NCI-H1436 treated with DMSO at 0.1 percent for 48 hours (cell line): ENCODE measurements around the gene MAS1L.
"Not testable (repeated sequence)": the region's sequence is repeated elsewhere in the genome, so short reads cannot be mapped to it uniquely, and the experiment has no call there.

ENCODE experiments used
- DNase-seq: peaks from one replicate; lab custom pipeline; 2025; lab: John Stamatoyannopoulos, UW

The MAS1L gene

GRCh38 chr6:29479560-29479959 lies 8.2 kb downstream of the MAS1L start:
- DNase-seq = no peak

DNA sequence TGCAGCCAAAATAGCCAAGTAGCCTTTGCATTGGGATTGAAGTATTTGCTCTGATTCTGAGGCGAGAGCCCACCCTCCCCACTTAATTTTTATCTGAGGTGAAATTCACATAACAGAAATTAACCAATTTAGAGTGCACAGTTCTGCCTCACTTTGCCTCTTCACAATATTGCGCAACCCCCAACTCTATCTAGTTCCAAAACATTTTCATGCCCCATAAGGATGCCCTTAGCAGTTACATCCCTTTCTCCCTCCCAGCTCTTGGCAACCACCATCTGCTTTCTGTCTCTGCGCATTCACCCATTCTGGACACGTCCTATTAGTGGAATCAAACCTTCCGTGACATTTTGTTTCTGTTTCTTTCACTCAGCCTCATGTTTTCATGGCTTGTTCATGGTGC lies 9.0 kb downstream of the MAS1L start:
- DNase-seq = no peak

DNA sequence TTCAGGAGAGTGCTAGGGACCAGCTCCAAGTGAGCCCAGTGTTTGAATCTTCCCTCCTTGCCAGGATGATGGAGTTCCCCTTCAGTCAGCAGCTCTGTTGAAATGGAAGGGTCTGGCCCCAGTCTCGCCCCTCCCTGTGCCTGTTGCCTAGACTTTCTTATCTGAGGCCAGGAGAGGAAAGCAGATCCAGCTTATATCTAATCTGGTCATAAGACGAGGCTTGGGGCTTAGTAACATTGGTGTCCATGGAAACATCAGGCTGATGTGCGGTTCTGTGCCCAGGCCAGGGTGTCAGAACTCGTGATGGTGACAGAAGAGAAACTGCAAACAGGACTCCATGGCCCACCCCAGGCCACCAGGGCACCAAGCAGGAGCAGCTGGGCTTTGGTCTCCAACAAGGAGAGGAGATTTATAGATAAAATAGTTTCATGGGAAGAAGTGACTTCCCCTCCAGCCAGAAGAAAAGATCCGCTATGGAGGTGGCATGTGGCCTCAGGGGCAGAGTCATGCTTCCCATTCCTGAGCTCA lies 9.8 kb downstream of the MAS1L start:
- DNase-seq = no peak

GRCh38 chr6:29474996-29475395 lies 12.8 kb downstream of the MAS1L start:
- no peak for DNase-seq

- DNase-seq = no peak
These were observed 21.5 kb downstream of the MAS1L start for GRCh38 chr6:29466241-29466640.

DNA sequence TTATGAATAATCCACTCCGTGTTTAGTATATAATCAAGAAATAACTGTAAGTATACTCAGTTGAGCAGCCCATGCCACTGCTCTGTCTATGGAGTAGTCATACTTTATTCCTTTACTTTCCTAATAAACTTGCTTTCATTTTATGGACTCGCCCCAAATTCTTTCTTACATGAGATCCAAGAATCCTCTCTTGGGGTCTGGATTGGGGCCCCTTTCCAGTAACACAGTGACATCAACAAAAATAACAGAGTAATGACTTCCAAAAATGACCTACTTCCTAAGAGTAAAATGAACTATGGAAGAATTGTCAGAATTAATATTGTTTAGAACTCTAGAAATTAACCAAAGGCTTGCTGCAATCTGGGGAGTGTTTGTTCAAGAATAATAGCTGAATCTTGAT lies 22.0 kb downstream of the MAS1L start:
- DNase-seq = no peak

DNA sequence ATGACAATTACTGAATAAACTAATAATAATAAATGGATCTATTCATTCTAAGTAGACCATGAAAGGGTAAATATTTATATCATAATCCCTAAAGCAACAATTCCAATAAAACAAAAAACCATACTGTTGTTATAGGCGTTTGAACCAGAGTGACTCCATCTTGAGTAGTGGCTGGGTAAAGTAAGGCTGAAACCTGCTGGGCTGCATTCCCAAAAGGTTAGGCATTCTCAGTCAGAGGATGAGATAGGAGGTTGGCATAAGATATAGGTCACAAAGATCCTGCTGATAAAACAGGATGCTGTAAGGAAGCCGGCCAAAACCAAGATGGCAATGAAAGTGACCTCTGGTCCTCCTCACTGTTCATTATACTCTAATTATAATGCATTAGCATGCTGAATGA lies 22.5 kb downstream of the MAS1L start:
- no peak for DNase-seq

GRCh38 chr6:29462022-29462421 lies 25.7 kb downstream of the MAS1L start:
- no peak for DNase-seq

GRCh38 chr6:29461021-29461814 lies 26.5 kb downstream of the MAS1L start:
- no peak for DNase-seq

DNA sequence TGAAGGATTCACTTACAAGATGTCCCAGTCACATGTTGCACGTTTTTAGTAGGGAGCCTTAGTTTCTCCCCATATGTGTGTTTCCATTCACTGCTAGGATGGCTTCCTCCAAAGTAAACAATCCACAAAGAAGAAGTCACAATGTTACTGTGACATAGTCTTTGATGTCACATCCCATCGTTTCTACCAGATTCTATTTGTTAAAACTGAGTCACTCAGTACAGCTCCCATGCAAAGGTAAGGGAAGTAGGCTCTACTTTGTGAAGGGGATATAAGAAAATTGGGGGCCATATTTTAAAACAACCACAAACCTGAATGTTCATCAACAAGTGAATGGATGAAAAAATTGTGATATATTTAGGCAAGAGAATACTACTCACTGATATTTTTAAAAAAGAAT lies 30.8 kb downstream of the MAS1L start, which contains the start of the genes OR11A1 and OR2H1:
OR11A1 (minus strand) TSS at position 101 of the 400 bp plus-strand sequence. CDS start 29,430 bp downstream, outside the sequence.
OR2H1 (plus strand) TSS at position 185 of the 400 bp plus-strand sequence. CDS start 4,615 bp downstream, outside the sequence.
- DNase-seq = no peak

DNA sequence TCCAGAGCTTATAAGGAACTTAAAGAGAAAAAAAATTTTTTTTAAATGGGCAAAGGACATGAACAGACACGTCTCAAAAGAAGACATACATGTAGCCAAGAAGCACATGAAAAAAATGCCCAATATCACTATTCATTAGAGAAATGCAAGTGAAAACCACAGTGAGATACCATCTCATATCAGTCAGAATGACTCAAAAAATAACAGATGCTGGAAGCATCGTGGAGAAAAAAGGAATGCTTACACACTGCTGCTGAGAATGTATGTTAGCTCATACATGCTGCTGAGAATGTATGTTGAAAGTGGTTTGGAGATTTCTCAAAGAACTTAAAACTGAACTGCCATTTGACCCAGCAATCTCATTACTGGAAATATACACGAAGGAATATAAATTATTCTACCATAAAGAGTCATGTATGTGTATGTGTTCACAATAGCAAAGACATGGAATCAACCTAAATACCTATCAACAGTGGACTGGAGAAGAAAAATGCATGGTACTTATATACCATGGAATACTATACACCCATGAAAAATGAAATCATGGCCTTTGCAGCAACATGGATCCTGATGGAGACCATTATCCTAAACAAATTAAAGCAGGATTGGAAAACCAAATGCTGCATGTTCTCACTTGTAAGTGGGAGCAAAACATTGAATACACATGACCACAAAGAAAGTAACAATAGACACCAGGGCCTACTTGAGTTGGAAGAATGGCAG lies 36.1 kb downstream of the MAS1L start:
- DNase-seq = no peak

DNA sequence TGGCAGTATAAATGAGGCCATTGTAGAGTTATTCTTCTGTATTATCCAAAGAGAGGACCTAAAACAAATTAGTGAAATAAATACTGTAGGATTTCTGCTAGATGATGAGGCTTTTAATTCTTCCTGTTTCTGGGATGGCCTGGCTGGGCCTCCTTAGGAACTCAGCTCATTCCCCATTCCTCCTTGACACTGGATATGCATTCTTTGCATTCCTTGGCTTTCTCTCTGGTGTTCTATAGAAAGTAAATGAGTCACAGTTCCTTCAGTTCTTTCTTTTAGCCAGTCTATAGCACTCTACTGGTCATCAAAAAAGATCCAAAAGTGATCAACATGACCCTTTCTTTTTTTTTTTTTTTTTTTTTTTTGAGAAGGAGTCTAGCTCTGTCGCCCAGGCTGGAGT lies 40.1 kb downstream of the MAS1L start:
- DNase-seq = no peak

DNA sequence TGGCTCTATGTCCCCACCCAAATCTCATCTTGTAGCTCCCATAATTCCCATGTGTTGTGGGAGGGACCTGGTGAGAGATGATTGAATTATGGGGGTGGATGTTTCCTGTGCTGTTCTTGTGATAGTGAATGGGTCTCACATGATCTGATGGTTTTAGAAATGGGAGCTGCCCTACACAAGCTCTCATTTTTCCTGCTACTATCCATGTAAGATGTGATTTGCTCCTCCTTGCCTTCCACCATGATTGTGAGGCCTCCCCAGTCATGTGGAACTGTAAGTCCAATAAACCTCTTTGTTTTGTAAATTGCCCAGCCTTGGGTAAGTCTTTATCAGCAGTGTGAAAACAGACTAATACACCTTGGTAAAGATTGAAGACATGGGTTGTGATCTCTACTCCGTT lies 43.7 kb downstream of the MAS1L start:
- DNase-seq = not testable (repeated sequence)

GRCh38 chr6:29442719-29443118 lies 45.0 kb downstream of the MAS1L start:
- no peak for DNase-seq

GRCh38 chr6:29439006-29439405 lies 48.8 kb downstream of the MAS1L start, which contains the start of gene OR10C1:
Gene OR10C1, plus strand, starts transcription at chr6:29439306. Its CDS starts 710 bp downstream, at chr6:29440016.
- DNase-seq = no peak

DNA sequence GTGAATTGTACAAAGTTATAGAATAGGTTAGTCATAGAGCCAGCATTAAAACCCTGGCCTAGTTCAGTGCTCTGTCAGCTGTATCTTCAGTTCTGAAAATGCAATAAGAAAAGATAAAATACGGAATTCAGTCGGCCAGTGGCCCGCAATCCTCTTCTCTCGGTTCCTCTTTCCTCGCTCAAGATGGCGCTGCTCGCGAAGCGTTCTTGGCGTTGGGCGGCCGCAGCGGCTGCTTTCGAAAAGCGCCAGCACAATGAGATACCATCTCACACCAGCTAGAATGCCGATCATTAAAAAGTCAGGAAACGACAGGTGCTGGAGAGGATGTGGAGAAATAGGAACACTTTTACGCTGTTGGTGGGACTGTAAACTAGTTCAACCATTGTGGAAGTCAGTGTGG lies 51.0 kb downstream of the MAS1L start:
- DNase-seq = not testable (repeated sequence)
